HCT116 (cell line): ENCODE data around the gene B3GALNT1. TPM values are rescaled to one million over a fixed set of nuclear protein-coding genes. Genes with fewer than 3 reads are reported as not detected.

ENCODE experiments used
- ATAC-seq: fragments of 200-7000 bp; cut with Tn5 transposase; 2 replicates; pipeline ENCODE4 v1.9.1; 2020; ENCODE audit warnings: mild to moderate bottlenecking, moderate library complexity
- BruUV-seq: library from RNA; stranded (reverse); fragments of 400-500 nt; replicated peaks from 2 replicates; lab custom pipeline; 2021; lab: Mats Ljungman, UMichigan
- CTCF ChIA-PET: fragments of 300-600 bp; sonication (Branson Sonifier 250); formaldehyde crosslinking; loops from one replicate; lab custom pipeline; 2021; ENCODE audit warnings: antibody characterized with exemption; lab: Charles Lee
- POLR2A ChIA-PET: fragments of 300-600, 350-600 bp; sonication (Branson Sonifier 250); formaldehyde crosslinking; loops from one replicate; lab custom pipeline; 2021; ENCODE audit warnings: antibody characterized with exemption; lab: Charles Lee
- RAD21 ChIA-PET, 2 experiments: fragments of 300-600 bp; sonication (Branson Sonifier 250); formaldehyde crosslinking; loops; one replicate each; lab custom pipeline; 2023; ENCODE audit warnings: low total read pairs in 2 of 2; ENCODE audit not compliant: uncharacterized antibody in 2 of 2, unreplicated experiment in 2 of 2, low non-redundant PET in 1 of 2; lab: Charles Lee
- DNase-seq: peaks from one replicate; pipeline ENCODE4 v3.0.0-alpha.2; 2010; ENCODE audit warnings: low read depth, low spot score
- H2AFZ ChIP-seq: fragments of 200-600 bp; shearing (Covaris generic), sonication (generic); 2 replicates; pipeline ENCODE4 v1.6.1; 2017; ENCODE audit warnings: low read depth, mixed run types, mixed read lengths, antibody characterized with exemption, low read length; ENCODE audit not compliant: poor library complexity, severe bottlenecking
- H3K27ac ChIP-seq: 2 replicates; pipeline ENCODE4 v1.5.1; 2012; ENCODE audit warnings: low read depth, low read length
- H3K27me3 ChIP-seq: fragments of 200-600 bp; sonication (generic); 2 replicates; pipeline ENCODE4 v1.6.1; 2016; ENCODE audit warnings: mixed run types, low read length, mixed read lengths; ENCODE audit not compliant: insufficient read depth
- H3K36me3 ChIP-seq, 2 experiments: fragments of 200-500 bp in 1 of 2; fragments of 200-600 bp in 1 of 2; sonication (Bioruptor generic) in 1 of 2; sonication (generic) in 1 of 2; 2 replicates each; pipeline versions ENCODE4 v1.5.1 to v1.6.1; 2014 to 2016; ENCODE audit warnings: low read length in 2 of 2, inconsistent platforms in 1 of 2, mixed read lengths in 1 of 2, mixed run types in 1 of 2; ENCODE audit not compliant: insufficient read depth in 2 of 2, control insufficient read depth in 1 of 2
- H3K4me1 ChIP-seq, 2 experiments: fragments of 200-600 bp in 1 of 2; sonication (generic) in 1 of 2; 2 replicates each; pipeline versions ENCODE4 v1.5.1 to v1.6.1; 2012 to 2017; ENCODE audit warnings: low read length in 2 of 2, inconsistent platforms in 1 of 2, mild to moderate bottlenecking in 1 of 2, mixed read lengths in 1 of 2, mixed run types in 1 of 2, moderate library complexity in 1 of 2; ENCODE audit not compliant: insufficient read depth in 2 of 2, control insufficient read depth in 1 of 2
- H3K4me2 ChIP-seq: fragments of 200-600 bp; sonication (generic); 2 replicates; pipeline ENCODE4 v1.6.1; 2017; ENCODE audit warnings: mixed run types, low read length, mixed read lengths
- H3K4me3 ChIP-seq, 2 experiments: fragments of 200-600 bp in 1 of 2; sonication (generic) in 1 of 2; replicated peaks in 1 of 2; 2 replicates each; pipeline ENCODE4 v1.5.1; 2011 to 2016; ENCODE audit warnings: low read length in 2 of 2, control low read depth in 1 of 2, low read depth in 1 of 2, mild to moderate bottlenecking in 1 of 2, mixed read lengths in 1 of 2, mixed run types in 1 of 2
- H3K79me2 ChIP-seq: fragments of 200-600 bp; sonication (generic); 2 replicates; pipeline ENCODE4 v1.6.1; 2017; ENCODE audit warnings: mild to moderate bottlenecking, mixed run types, low read length, moderate library complexity, mixed read lengths; ENCODE audit not compliant: insufficient read depth
- H3K9ac ChIP-seq: fragments of 200-600 bp; sonication (generic); 2 replicates; pipeline ENCODE4 v1.6.1; 2016; ENCODE audit warnings: low read length, mixed read lengths
- H3K9me2 ChIP-seq: fragments of 200-600 bp; sonication (generic), shearing (Covaris generic); 2 replicates; pipeline ENCODE4 v1.6.1; 2017; ENCODE audit warnings: mixed run types, mild to moderate bottlenecking, moderate library complexity; ENCODE audit not compliant: insufficient read depth
- H3K9me3 ChIP-seq, 2 experiments: fragments of 200-500 bp in 1 of 2; fragments of 200-600 bp in 1 of 2; sonication (Bioruptor generic) in 1 of 2; sonication (generic) in 1 of 2; 2 replicates each; pipeline ENCODE4 v1.6.1; 2014 to 2017; ENCODE audit warnings: low read length in 2 of 2, mixed read lengths in 2 of 2, inconsistent platforms in 1 of 2, low read depth in 1 of 2, mild to moderate bottlenecking in 1 of 2, mixed run types in 1 of 2, moderate library complexity in 1 of 2; ENCODE audit not compliant: control insufficient read depth in 1 of 2, insufficient read depth in 1 of 2
- H4K20me1 ChIP-seq: fragments of 200-600 bp; sonication (generic), shearing (Covaris generic); 2 replicates; pipeline ENCODE4 v1.6.1; 2017; ENCODE audit warnings: mixed run types, mild to moderate bottlenecking, moderate library complexity; ENCODE audit not compliant: insufficient read depth
- ATF3 ChIP-seq: IDR thresholded peaks from 2 replicates; pipeline ENCODE4 v1.6.1; 2012
- CEBPB ChIP-seq: IDR thresholded peaks from 2 replicates; pipeline ENCODE4 v1.6.1; 2012; ENCODE audit warnings: low read depth
- EGR1 ChIP-seq: IDR thresholded peaks from 2 replicates; pipeline ENCODE4 v1.6.1; 2012; ENCODE audit warnings: low read depth
- ELF1 ChIP-seq: IDR thresholded peaks from 2 replicates; pipeline ENCODE4 v1.6.1; 2012; ENCODE audit warnings: low read depth, borderline replicate concordance
- EZH2 ChIP-seq: fragments of 200-600 bp; sonication (generic); IDR thresholded peaks from 2 replicates; pipeline ENCODE4 v1.6.1; 2017; ENCODE audit warnings: antibody characterized with exemption, mixed run types
- EZH2phosphoT487 ChIP-seq: fragments of 200-600 bp; IDR thresholded peaks from 2 replicates; pipeline ENCODE4 v1.6.1; 2018; ENCODE audit warnings: antibody characterized with exemption, borderline replicate concordance
- FOSL1 ChIP-seq: IDR thresholded peaks from 2 replicates; pipeline ENCODE4 v1.6.1; 2012; ENCODE audit warnings: low read depth
- POLR2AphosphoS5 ChIP-seq: IDR thresholded peaks from 2 replicates; pipeline ENCODE4 v1.6.1; 2011; ENCODE audit warnings: mild to moderate bottlenecking, low read depth, low read length, moderate library complexity
- RAD21 ChIP-seq: IDR thresholded peaks from 2 replicates; pipeline ENCODE4 v1.6.1; 2012; ENCODE audit warnings: low read depth, mild to moderate bottlenecking
- SP1 ChIP-seq: IDR thresholded peaks from 2 replicates; pipeline ENCODE4 v1.6.1; 2012; ENCODE audit warnings: low read depth
- SRF ChIP-seq: IDR thresholded peaks from 2 replicates; pipeline ENCODE4 v1.6.1; 2012; ENCODE audit warnings: low read depth
- YY1 ChIP-seq: IDR thresholded peaks from 2 replicates; pipeline ENCODE4 v1.6.1; 2011; ENCODE audit warnings: low read length, low read depth, moderate library complexity, mild to moderate bottlenecking; ENCODE audit not compliant: insufficient replicate concordance; ENCODE audit errors: extremely low read depth
- ZNF274 ChIP-seq: fragments of 200-500 bp; sonication (Bioruptor generic); IDR thresholded peaks from 2 replicates; pipeline ENCODE4 v1.6.1; 2014; ENCODE audit warnings: mild to moderate bottlenecking, low read depth, low read length, inconsistent platforms
- intact Hi-C: fragments of 100-400 bp; cut with micrococcal nuclease; formaldehyde crosslinking; loops from 2 replicates; pipeline ENCODE4 v1.10.0; 2022
- total RNA-seq: library from RNA; stranded (reverse); gene quantifications from one replicate; pipeline ENCODE4 v1.2.1, GENCODE V29; 2021; ENCODE audit not compliant: unreplicated experiment
- TF ChIP-seq, protein P1 (sequence below): IDR thresholded peaks from 2 replicates; pipeline ENCODE4 v1.6.1; 2012; ENCODE audit warnings: low read depth

Gene B3GALNT1
- total RNA-seq, 1 experiment from 2014 or later: 9.6 TPM

GRCh38 chr3:161072751-161073150, 32.4 kb downstream of the B3GALNT1 start:
- Histone ChIP-seq H3K36me3 (no peaks in the 10 kb centered on the region), H3K4me2 (no peak overlapping the region), H3K4me3 (no peak overlapping the region), H3K27me3 (no peaks in the 10 kb centered on the region), H3K27ac (no peak overlapping the region), H4K20me1 (no peaks in the 10 kb centered on the region), H3K4me1 (no peaks in the 10 kb centered on the region), H3K9me2 (no peaks in the 10 kb centered on the region), H3K9ac (no peak overlapping the region), H3K9me3 (no peaks in the 10 kb centered on the region), H2AFZ (no peak overlapping the region), H3K79me2 (no peaks in the 10 kb centered on the region)
- RAD21 ChIA-PET: no interaction called here
- CTCF ChIA-PET: no interaction called here
- BruUV-seq: no TSS peak
- DNase-seq (no peak), ATAC-seq (no peak)
- intact Hi-C loops: no loop called here
- POLR2A ChIA-PET: no interaction called here
- TF ChIP-seq YY1: no peak
- no peak for TF ChIP-seq ELF1
- no peak for TF ChIP-seq EZH2phosphoT487
- TF ChIP-seq RAD21: no peak
- TF ChIP-seq EZH2: no peak
- TF ChIP-seq, protein P1, sequence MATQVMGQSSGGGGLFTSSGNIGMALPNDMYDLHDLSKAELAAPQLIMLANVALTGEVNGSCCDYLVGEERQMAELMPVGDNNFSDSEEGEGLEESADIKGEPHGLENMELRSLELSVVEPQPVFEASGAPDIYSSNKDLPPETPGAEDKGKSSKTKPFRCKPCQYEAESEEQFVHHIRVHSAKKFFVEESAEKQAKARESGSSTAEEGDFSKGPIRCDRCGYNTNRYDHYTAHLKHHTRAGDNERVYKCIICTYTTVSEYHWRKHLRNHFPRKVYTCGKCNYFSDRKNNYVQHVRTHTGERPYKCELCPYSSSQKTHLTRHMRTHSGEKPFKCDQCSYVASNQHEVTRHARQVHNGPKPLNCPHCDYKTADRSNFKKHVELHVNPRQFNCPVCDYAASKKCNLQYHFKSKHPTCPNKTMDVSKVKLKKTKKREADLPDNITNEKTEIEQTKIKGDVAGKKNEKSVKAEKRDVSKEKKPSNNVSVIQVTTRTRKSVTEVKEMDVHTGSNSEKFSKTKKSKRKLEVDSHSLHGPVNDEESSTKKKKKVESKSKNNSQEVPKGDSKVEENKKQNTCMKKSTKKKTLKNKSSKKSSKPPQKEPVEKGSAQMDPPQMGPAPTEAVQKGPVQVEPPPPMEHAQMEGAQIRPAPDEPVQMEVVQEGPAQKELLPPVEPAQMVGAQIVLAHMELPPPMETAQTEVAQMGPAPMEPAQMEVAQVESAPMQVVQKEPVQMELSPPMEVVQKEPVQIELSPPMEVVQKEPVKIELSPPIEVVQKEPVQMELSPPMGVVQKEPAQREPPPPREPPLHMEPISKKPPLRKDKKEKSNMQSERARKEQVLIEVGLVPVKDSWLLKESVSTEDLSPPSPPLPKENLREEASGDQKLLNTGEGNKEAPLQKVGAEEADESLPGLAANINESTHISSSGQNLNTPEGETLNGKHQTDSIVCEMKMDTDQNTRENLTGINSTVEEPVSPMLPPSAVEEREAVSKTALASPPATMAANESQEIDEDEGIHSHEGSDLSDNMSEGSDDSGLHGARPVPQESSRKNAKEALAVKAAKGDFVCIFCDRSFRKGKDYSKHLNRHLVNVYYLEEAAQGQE: no peak
- no peak for TF ChIP-seq EGR1
- no peak for TF ChIP-seq ATF3
- TF ChIP-seq SRF: no peak
- no peak for TF ChIP-seq CEBPB
- TF ChIP-seq POLR2AphosphoS5: no peak
- TF ChIP-seq FOSL1: no peak
- TF ChIP-seq SP1: no peak
- no peak for TF ChIP-seq ZNF274
